Cardiac muscle cell (in vitro differentiated cells and primary cell): ENCODE data around the gene STRADA. TPM values are rescaled to one million over a fixed set of nuclear protein-coding genes. Genes with fewer than 3 reads are reported as not detected.

Source experiments
- DNase-seq, 2 donors: peaks; one replicate each; pipeline versions ENCODE4 v3.0.0 to v3.0.0-alpha.2; 2010 to 2017; ENCODE audit warnings: low read depth in 1 of 2, low spot score in 1 of 2
- H3K27ac ChIP-seq: fragments of 200-600 bp; sonication (generic); 2 replicates; pipeline ENCODE4 v1.5.1; 2016
- H3K27me3 ChIP-seq: fragments of 200-600 bp; sonication (generic); 2 replicates; pipeline ENCODE4 v1.6.0; 2016; ENCODE audit warnings: control low read depth
- H3K36me3 ChIP-seq: fragments of 200-600 bp; sonication (generic); 2 replicates; pipeline ENCODE4 v1.5.1; 2016; ENCODE audit warnings: control low read depth
- H3K4me1 ChIP-seq: fragments of 200-600 bp; sonication (generic); 2 replicates; pipeline ENCODE4 v1.8.1; 2017; ENCODE audit warnings: low read depth, mild to moderate bottlenecking, mixed run types
- H3K4me3 ChIP-seq: fragments of 200-600 bp; sonication (generic); 2 replicates; pipeline ENCODE4 v1.5.1; 2016; ENCODE audit warnings: mild to moderate bottlenecking
- H3K9me3 ChIP-seq: fragments of 200-600 bp; sonication (generic); 2 replicates; pipeline ENCODE4 v1.5.1; 2017; ENCODE audit warnings: low read depth, mild to moderate bottlenecking, control low read depth
- polyA plus RNA-seq: library from polyadenylated mRNA; unstranded; fragments of >200 nt; fragmentation: Nextera tagmentation; extraction: Ambion mirVana; gene quantifications from 2 replicates; pipeline ENCODE4 v1.2.1, GENCODE V29; 2016
- total RNA-seq: library from RNA; depleted of rRNA; stranded (reverse); fragments of >200 nt; gene quantifications from 2 replicates; pipeline ENCODE4 v1.2.3, GENCODE V29; 2016
- TF ChIP-seq, protein P1 (sequence below): IDR thresholded peaks from 2 replicates; pipeline ENCODE4 v1.5.1; 2012; ENCODE audit warnings: low read depth, mild to moderate bottlenecking, low read length

Gene STRADA
- total and polyA plus RNA-seq, 2 experiments from 2014 or later, result 30.3 to 53.1 TPM

DNA sequence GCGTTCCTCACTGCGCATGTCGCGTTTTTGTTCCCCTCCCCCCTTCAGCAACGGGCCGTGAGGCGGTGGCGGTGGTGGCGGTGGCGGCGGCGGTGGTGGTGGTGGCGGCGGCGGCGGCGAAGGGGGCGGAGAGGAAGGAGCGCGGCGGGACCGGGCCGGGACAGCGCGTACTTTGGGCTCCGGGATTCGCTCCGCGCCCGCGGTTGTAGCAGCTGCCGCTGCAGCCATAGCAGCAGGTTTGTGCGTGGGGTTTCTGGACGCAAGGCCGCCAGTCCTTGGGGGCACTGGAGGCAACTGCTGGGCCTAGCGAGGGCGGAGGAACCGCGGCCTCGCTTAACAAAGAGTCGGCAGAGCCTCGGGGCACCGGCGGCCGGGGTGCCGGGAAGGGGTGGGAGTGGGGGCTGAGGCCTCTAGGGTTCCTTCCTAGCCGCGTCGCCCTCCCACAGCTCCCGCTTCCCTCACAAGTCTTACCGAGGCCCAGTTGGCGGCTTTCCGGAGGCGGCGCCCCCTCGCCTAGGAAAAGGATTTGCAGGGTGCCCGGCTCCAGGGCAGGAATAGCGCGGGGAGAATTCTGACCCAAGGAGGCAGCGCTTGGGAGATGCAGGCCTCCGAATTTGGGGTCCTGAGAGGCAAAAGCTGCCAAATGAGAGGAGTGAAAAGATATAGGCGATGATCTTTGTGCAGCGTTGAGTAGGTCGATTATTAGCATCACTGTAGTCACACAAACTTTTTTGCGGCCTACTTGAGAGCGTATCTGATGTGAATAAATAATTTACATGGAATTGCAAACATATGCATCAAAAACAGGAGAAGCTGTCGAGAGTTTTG lies 32.8 kb upstream of the STRADA start, which contains the start of gene DDX42:
DDX42 (plus strand) TSS at position 30 of the 828 bp plus-strand sequence. CDS start 12,880 bp downstream, outside the sequence.
- Histone ChIP-seq H3K27me3 (no peaks in the 10 kb centered on the region), H3K27ac (peak within 1 kb of the TSS; percentile 95), H3K36me3 (peaks cover 2% of the 10 kb centered on the region), H3K4me3 (peak within 1 kb of the TSS; percentile 93), H3K4me1 (peaks cover 8% of the 10 kb centered on the region), H3K9me3 (no peaks in the 10 kb centered on the region)
- peak; percentile 70 to 77 for DNase-seq
- TF ChIP-seq, protein P1, sequence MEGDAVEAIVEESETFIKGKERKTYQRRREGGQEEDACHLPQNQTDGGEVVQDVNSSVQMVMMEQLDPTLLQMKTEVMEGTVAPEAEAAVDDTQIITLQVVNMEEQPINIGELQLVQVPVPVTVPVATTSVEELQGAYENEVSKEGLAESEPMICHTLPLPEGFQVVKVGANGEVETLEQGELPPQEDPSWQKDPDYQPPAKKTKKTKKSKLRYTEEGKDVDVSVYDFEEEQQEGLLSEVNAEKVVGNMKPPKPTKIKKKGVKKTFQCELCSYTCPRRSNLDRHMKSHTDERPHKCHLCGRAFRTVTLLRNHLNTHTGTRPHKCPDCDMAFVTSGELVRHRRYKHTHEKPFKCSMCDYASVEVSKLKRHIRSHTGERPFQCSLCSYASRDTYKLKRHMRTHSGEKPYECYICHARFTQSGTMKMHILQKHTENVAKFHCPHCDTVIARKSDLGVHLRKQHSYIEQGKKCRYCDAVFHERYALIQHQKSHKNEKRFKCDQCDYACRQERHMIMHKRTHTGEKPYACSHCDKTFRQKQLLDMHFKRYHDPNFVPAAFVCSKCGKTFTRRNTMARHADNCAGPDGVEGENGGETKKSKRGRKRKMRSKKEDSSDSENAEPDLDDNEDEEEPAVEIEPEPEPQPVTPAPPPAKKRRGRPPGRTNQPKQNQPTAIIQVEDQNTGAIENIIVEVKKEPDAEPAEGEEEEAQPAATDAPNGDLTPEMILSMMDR, result peak; percentile 29

DNA sequence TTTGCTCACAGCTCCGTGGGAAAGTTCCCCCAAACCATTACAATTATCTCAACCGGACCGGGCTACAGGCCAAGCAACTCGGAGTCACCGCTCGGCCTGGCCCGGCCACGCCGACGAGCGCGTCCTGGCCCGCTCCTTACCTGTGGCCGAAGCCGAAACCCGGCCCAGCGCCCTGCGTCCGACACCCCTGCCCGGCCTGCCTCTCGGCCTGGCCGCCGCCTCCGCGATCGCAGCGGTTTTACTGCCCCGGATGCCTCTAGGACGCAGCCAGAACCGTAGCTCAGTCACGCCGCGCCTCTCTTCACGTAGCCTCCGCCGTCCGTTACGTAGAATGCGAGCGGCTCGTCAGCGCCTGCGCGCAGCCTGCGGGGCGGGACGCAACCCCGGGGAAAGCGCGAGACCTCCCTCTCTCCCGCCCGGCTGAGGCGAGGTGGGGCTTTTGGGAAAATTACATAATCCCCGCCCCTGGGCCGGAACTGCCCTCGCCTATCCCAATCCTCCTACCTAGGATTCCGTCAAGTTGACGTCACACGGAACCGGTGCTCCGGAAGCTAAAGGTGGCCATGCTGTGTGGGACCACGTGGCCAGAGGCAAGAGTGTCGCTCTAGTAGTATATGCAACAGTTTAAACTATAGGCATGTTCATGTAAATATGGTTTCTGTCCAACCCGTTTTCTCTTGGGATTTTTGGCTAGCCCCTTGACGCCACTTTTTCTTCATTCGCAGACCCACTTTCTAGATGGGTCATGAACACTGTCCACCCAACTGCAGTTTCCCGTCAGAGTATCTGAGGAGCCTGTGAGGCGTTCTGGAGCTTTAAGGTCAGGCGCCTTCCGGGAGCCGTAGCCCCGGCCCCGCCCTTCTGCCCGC lies 31.9 kb upstream of the STRADA start, which contains the start of gene CCDC47:
CCDC47 (minus strand) TSS at position 326 of the 869 bp plus-strand sequence. CDS start 7,422 bp downstream, outside the sequence.
- Histone ChIP-seq H3K4me3 (peak within 1 kb of the TSS; percentile 93), H3K9me3 (no peaks in the 10 kb centered on the region), H3K36me3 (peaks cover 2% of the 10 kb centered on the region), H3K27me3 (no peaks in the 10 kb centered on the region), H3K4me1 (peaks cover 8% of the 10 kb centered on the region), H3K27ac (peak within 1 kb of the TSS; percentile 95)
- peak; percentile 99 to 100 for DNase-seq
- TF ChIP-seq, protein P1, result no peak

DNA sequence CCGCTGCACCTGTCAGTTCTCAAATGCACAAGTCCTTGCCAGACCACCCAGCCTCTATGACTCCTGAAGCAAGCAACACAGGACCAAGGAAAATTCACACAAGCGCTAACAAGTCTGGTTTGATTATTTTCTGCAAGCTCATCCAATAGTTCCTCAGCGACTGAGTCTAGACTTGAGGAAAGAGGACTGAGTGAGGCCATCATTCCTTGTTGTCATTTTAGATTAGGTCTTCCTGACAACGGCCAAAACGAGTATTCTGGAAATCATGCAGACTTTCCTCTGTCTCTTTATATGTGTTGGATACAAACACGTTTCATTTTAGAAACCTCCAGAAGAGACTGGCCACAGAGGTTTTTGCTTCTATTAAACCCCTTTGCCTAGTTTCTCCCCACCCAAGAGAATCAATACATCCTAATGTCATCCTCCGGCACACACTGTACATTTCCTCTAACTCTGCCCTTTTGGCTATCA lies 31.2 kb upstream of the STRADA start:
- TF ChIP-seq, protein P1, result no peak
- Histone ChIP-seq H3K9me3 (no peaks in the 10 kb centered on the region), H3K27ac (peak overlapping the region; percentile 95)

DNA sequence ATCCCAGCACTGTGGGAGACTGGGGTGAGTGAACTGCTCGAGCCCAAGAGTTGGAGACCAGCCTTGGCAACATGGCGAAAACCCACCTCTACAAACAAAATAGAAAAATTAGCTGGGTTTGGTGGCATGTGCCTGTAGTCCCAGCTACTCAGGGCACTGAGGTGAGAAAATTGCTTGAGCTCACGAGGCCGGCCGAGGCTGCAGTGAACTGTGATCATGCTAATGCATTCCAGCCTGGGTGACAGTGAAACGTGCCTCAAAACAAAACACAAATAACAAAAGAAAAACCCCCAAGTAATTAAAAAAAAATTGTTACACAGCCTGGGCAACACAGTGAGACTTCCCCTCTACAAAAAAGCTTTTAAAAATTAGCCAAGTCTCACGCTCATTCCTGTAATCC lies 26.8 kb upstream of the STRADA start:
- H3K4me1 ChIP-seq, result no peaks in the 10 kb centered on the region
- H3K9me3 ChIP-seq, result no peaks in the 10 kb centered on the region
- no peaks in the 10 kb centered on the region for H3K27me3 ChIP-seq
- peaks cover 16% of the 10 kb centered on the region for H3K36me3 ChIP-seq
- no peak overlapping the region for H3K4me3 ChIP-seq
- TF ChIP-seq, protein P1, result no peak
- H3K27ac ChIP-seq, result no peak overlapping the region
- no peak for DNase-seq

More for the DNA sequence above, 31.2 kb upstream of the STRADA start:
- Histone ChIP-seq H3K36me3 (no peaks in the 10 kb centered on the region), H3K4me3 (peak overlapping the region; percentile 93), H3K27me3 (no peaks in the 10 kb centered on the region), H3K4me1 (peaks cover 8% of the 10 kb centered on the region)
- DNase-seq, result peak; percentile 30 to 32

DNA sequence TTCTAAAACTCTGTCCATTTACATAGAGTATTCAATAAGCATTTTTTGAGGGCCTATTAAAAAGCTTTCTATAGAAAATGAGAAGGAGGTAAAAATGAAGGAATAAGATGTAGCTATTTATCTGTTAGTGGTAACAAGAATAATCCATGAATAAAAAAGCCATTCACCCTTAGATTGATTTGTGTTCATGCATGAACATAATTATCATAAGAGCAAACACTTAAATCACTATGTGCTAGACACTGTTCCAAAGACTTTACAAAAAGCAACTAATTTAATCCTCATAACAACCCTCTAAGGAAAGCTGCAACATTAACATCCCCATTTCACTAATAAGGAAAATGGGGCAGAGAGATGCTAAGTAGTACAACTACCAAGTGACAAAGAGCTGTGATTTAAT lies 25.2 kb upstream of the STRADA start:
- Histone ChIP-seq H3K4me1 (no peaks in the 10 kb centered on the region), H3K9me3 (no peaks in the 10 kb centered on the region), H3K36me3 (peaks cover 29% of the 10 kb centered on the region), H3K27ac (no peak overlapping the region), H3K27me3 (no peaks in the 10 kb centered on the region), H3K4me3 (no peak overlapping the region)
- DNase-seq, result no peak
- TF ChIP-seq, protein P1, result no peak
